Transverse colon (tissue), 4 donors: ENCODE data around the gene SSH3. TPM values are rescaled to one million over a fixed set of nuclear protein-coding genes. Genes with fewer than 3 reads are reported as not detected.

ENCODE experiments used
- DNase-seq: peaks from one replicate; pipeline ENCODE4 v3.0.0-alpha.2; 2019
- H3K27ac ChIP-seq, 4 donors: fragments of 200-600 bp; sonication (generic); 2 replicates each; pipeline ENCODE4 v1.5.1; 2016 to 2018; ENCODE audit warnings: inconsistent platforms in 4 of 4
- H3K27me3 ChIP-seq: fragments of 200-600 bp; sonication (generic); 2 replicates; pipeline ENCODE4 v1.5.1; 2017; ENCODE audit warnings: inconsistent platforms
- H3K36me3 ChIP-seq, 4 donors: fragments of 200-600 bp; sonication (generic); 2 replicates each; pipeline ENCODE4 v1.5.1; 2017 to 2019; ENCODE audit warnings: inconsistent platforms in 4 of 4
- H3K4me1 ChIP-seq, 4 donors: fragments of 200-600 bp; sonication (generic); 2 replicates each; pipeline ENCODE4 v1.5.1; 2017 to 2020; ENCODE audit warnings: inconsistent platforms in 4 of 4
- H3K4me3 ChIP-seq, 4 donors: fragments of 200-600 bp; sonication (generic); 1 replicate in 1 of 4; 2 replicates in 3 of 4; pipeline versions ENCODE4 v1.5.1 to v1.6.1; 2017 to 2019; ENCODE audit warnings: inconsistent platforms in 4 of 4
- H3K9me3 ChIP-seq, 2 donors: fragments of 200-600 bp; sonication (generic); 2 replicates each; pipeline ENCODE4 v1.5.1; 2017 to 2019; ENCODE audit warnings: inconsistent platforms in 2 of 2
- EP300 ChIP-seq: sonication (generic); formaldehyde crosslinking; IDR thresholded peaks from one replicate; pipeline ENCODE4 v1.6.1; 2017; ENCODE audit warnings: antibody characterized with exemption, low read depth
- POLR2A ChIP-seq: fragments of 450-650 bp; IDR thresholded peaks from one replicate; pipeline ENCODE4 v1.6.1; 2016; ENCODE audit warnings: antibody characterized with exemption, mild to moderate bottlenecking, moderate library complexity
- POLR2AphosphoS5 ChIP-seq, 3 donors: sonication (generic); formaldehyde crosslinking; IDR thresholded peaks; one replicate each; pipeline ENCODE4 v1.6.1; 2016; ENCODE audit warnings: antibody characterized with exemption in 3 of 3
- WGBS, 2 donors: methylation state at CpG; one replicate each; pipeline ENCODE4 v1.1.5; 2018; ENCODE audit warnings: low coverage in 1 of 2; 5-methylcytosine and 5-hydroxymethylcytosine counted together
- in situ Hi-C, 4 donors: fragments of 200-750 bp; cut with MboI; loops; one replicate each; pipeline versions ENCODE4 v1.15.0 to v1.15.1; 2017; ENCODE audit warnings: low sequenced_read_pairs in 3 of 4, low pct_ligation_motif_present in 1 of 4, low pct_unique_long_range_greater_than_20kb in 1 of 4
- intact Hi-C: fragments of 100-400 bp; cut with DNase I; formaldehyde crosslinking; loops from one replicate; pipeline ENCODE4 v1.15.1; 2023; ENCODE audit warnings: low total_unique reads
- total RNA-seq, 4 donors: library from RNA; depleted of rRNA; stranded (reverse); fragments of >200 nt; gene quantifications; one replicate each; pipeline ENCODE4 v1.1.0, GENCODE V29; 2016
- TF ChIP-seq, protein P1 (sequence below), 5 experiments: fragments of 200-600 bp in 3 of 5; fragments of 450-650 bp in 2 of 5; sonication (generic) in 3 of 5; IDR thresholded peaks; 1 replicate in 2 of 5; 2 replicates in 3 of 5; pipeline ENCODE4 v1.5.1; 2016 to 2017; ENCODE audit warnings: antibody characterized with exemption in 5 of 5, inconsistent platforms in 3 of 5, mild to moderate bottlenecking in 2 of 5, moderate library complexity in 1 of 5

Gene SSH3
- total RNA-seq, 4 donors from 2014 or later = 73.0 to 174 (median 123) TPM

DNA sequence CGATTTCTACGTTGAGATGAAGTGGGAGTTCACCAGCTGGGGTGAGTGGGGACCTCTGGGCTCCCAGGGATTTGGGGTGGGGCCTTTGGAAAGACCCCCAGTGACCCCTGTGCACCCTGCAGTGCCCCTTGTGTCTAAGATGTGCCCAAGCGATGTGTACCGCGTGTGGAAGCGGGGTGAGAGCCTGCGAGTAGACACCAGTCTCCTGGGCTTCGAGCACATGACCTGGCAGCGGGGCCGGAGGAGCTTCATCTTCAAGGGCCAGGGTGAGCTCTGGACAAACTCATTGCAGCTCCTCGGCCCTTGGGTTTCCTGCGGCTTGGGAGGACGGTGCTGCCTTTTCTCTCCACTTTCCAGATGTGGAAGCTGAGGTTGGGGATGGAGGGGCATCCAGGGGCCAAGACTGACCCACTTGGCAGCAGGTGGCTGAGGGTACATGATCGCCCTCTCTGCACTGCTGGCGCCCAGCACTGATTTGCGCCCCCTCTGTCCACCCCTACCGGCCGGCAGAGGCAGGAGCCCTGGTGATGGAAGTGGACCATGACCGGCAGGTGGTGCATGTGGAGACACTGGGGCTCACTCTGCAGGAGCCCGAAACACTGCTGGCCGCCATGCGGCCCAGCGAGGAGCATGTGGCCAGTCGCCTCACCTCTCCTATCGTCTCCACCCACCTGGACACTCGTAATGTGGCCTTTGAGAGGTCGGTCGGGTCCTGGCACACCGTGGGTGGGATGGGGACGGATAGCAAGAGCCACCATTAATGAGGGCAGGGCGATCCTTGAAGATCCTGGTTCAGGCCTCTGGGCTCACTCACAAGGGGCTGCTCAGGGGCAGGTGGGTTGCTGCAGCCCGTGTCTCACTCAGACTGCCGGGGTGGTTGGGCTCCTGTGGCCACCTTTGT lies 11.6 kb upstream of the SSH3 start:
- H3K27me3 ChIP-seq = no peaks in the 10 kb centered on the region
- WGBS, 2 donors = 94 to 95% methylated on average over 6 to 33 of the region's 33 CpGs
- no peak for DNase-seq
- peaks cover 0 to 30% (median 2%) of the 10 kb centered on the region in 4 donors for H3K36me3 ChIP-seq
- H3K9me3 ChIP-seq = peaks cover 6 to 9% of the 10 kb centered on the region in 2 donors
- intact Hi-C loops (no loop called here), in situ Hi-C loops (no loop called here)
- no peak for TF ChIP-seq POLR2A
- TF ChIP-seq, protein P1, sequence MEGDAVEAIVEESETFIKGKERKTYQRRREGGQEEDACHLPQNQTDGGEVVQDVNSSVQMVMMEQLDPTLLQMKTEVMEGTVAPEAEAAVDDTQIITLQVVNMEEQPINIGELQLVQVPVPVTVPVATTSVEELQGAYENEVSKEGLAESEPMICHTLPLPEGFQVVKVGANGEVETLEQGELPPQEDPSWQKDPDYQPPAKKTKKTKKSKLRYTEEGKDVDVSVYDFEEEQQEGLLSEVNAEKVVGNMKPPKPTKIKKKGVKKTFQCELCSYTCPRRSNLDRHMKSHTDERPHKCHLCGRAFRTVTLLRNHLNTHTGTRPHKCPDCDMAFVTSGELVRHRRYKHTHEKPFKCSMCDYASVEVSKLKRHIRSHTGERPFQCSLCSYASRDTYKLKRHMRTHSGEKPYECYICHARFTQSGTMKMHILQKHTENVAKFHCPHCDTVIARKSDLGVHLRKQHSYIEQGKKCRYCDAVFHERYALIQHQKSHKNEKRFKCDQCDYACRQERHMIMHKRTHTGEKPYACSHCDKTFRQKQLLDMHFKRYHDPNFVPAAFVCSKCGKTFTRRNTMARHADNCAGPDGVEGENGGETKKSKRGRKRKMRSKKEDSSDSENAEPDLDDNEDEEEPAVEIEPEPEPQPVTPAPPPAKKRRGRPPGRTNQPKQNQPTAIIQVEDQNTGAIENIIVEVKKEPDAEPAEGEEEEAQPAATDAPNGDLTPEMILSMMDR (IDR thresholded peaks at IDR 0.05) = no peak
- TF ChIP-seq POLR2AphosphoS5 (IDR thresholded peaks at IDR 0.05) = no peak
- no peak for TF ChIP-seq EP300
- H3K4me1 ChIP-seq = peaks cover 22 to 42% (median 31%) of the 10 kb centered on the region in 4 donors
- peak overlapping the region in 1 of 4 donors; percentile 100 for H3K27ac ChIP-seq
- H3K4me3 ChIP-seq = no peak overlapping the region

DNA sequence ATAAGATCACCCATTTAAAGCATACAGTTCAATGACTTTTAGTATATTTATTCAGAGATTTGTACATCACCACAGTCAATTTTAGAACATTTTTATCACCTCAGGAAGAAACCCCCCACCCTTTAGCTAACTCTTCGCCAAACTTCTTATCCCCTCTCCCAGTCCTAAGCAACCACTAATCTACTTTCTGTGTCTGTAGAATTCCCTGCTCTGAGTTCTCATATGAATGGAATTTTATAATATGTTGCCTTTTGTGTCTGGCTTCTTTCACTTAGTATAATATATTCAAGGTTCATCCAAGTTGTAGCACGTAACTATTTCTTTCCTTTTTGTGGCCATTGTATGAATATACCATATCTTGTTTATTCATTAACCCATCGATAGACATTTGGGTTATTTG lies 10.7 kb upstream of the SSH3 start:
- Histone ChIP-seq H3K27me3 (no peaks in the 10 kb centered on the region), H3K4me3 (no peak overlapping the region), H3K36me3 (peaks cover 0 to 33% (median 2%) of the 10 kb centered on the region in 4 donors), H3K9me3 (peaks cover 6 to 9% of the 10 kb centered on the region in 2 donors), H3K27ac (no peak overlapping the region), H3K4me1 (peaks cover 17 to 33% (median 22%) of the 10 kb centered on the region in 4 donors)
- intact Hi-C loops = no loop called here
- in situ Hi-C loops = no loop called here
- no peak for DNase-seq
- TF ChIP-seq POLR2A (no peak), EP300 (no peak), POLR2AphosphoS5 (IDR thresholded peaks at IDR 0.05) (no peak)
- TF ChIP-seq, protein P1 (IDR thresholded peaks at IDR 0.05) = no peak
- WGBS, 2 donors = 53 to 55% methylated on average over 3 of the region's 3 CpGs

DNA sequence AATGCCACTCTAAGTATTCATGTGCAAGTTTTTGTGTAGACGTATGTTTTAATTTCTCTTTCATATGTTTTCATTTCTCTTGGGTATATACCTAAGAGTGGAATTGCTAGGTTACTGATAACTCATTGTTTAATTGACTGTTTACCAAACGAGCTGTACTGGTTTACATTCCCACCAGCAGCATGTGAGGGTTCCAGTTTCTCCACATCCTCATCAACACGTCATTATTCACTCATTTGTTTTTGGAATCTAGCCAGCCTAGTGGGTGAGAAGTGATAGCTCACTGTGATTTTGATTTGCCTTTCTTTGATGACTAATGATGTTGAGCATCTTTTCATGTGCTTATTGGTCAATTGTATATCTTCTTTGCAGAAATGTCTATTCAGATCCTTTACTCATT lies 10.2 kb upstream of the SSH3 start:
- intact Hi-C loops = no loop called here
- Histone ChIP-seq H3K9me3 (peaks cover 6 to 9% of the 10 kb centered on the region in 2 donors), H3K4me3 (no peak overlapping the region), H3K4me1 (peaks cover 13 to 29% (median 18%) of the 10 kb centered on the region in 4 donors), H3K27me3 (no peaks in the 10 kb centered on the region), H3K27ac (no peak overlapping the region), H3K36me3 (peaks cover 0 to 33% (median 2%) of the 10 kb centered on the region in 4 donors)
- DNase-seq = no peak
- 40 to 58% methylated on average over 3 of the region's 3 CpGs for WGBS, 2 donors
- in situ Hi-C loops = no loop called here
- TF ChIP-seq POLR2AphosphoS5 (IDR thresholded peaks at IDR 0.05) (no peak), EP300 (no peak), POLR2A (no peak)
- TF ChIP-seq, protein P1 (IDR thresholded peaks at IDR 0.05) = no peak

DNA sequence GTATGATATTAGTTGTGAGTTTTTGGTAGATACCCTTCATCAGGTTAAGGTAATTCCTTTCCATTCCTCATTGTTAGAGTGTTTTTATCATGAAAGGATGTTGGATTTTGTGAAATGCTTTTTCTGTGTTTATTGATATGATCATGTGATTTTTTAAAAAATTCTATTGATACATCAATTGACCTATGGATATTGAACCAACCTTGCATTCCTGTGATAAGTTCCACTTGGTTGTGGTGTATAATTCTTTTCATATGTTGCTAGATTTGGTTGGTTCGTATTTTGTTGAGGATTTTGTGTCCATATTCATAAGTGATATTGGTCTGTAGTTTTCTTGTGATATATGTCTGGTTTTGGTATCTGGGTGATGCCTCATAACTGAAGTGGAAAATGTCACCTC lies 7.5 kb upstream of the SSH3 start:
- no peak for TF ChIP-seq POLR2AphosphoS5 (IDR thresholded peaks at IDR 0.05)
- no peak for TF ChIP-seq POLR2A
- TF ChIP-seq, protein P1 (IDR thresholded peaks at IDR 0.05) = no peak
- no peak for TF ChIP-seq EP300
- in situ Hi-C loops (no loop called here), intact Hi-C loops (no loop called here)
- H3K36me3 ChIP-seq = peaks cover 0 to 33% (median 2%) of the 10 kb centered on the region in 4 donors
- H3K4me1 ChIP-seq = peaks cover 0 to 13% (median 1%) of the 10 kb centered on the region in 4 donors
- DNase-seq = no peak
- no peak overlapping the region for H3K4me3 ChIP-seq
- peaks cover 6 to 9% of the 10 kb centered on the region in 2 donors for H3K9me3 ChIP-seq
- no peak overlapping the region for H3K27ac ChIP-seq
- H3K27me3 ChIP-seq = no peaks in the 10 kb centered on the region
- 97 to 100% methylated on average over 1 of the region's 1 CpG for WGBS, 2 donors
